Measurements from ENCODE around the gene ABLIM2.

ABLIM2 gene

DNA sequence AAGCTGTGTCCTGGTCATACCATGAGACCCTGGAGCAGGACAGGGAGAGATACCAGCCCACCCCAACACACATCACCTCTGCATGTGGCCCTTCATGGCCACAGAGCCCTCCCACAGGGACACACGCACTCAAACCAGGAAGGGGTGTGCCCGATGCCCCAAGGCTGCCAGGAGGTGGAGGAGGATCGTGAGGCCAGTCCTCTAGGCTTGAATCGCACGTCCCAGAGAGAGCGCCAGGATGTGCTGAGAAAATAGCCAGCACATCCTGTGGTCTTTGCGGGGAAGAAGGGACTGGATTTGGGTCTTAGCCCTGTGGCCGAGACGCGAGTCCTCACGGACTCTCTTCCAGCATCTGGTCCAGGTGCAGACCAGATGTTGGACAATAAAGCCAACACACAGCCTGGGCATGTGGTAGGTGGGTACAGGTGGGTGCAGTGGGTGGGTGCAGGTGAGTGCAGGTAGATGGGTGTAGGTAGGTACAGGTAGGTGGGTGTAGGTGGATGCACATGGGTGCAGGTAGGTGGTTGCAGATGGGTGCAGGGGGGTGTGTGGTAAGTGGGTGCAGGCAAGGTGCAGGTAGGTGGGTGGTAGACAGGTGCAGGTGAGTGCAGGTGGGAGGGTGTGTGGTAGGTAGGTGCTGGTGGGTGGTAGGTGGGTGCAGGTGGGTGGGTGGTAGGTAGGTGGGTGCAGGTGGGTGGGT is 124.6 kb downstream of the ABLIM2 start:
- Histone ChIP-seq H3K9ac (ENCODE audit: low read depth in 1 of 2, low read length in 2 of 2) (no peak overlapping the region), H3K36me3 (ENCODE audit: control insufficient read depth in 2 of 2, insufficient read depth in 2 of 2, low read length in 2 of 2) (no peaks in the 10 kb centered on the region), H3K27me3 (ENCODE audit: control insufficient read depth in 2 of 2, insufficient read depth in 2 of 2, low read length in 2 of 2) (no peaks in the 10 kb centered on the region), H3K27ac (ENCODE audit: low read depth in 2 of 2, low read length in 2 of 2) (no peak overlapping the region), H3K4me1 (ENCODE audit: control insufficient read depth in 2 of 2, insufficient read depth in 2 of 2, low read length in 2 of 2) (peaks cover 0 to 1% of the 10 kb centered on the region in 2 donors), H3K9me3 (ENCODE audit: control insufficient read depth in 2 of 2, low read length in 2 of 2) (no peaks in the 10 kb centered on the region), H3K4me3 (ENCODE audit: low read length in 2 of 2) (no peak overlapping the region)

DNA sequence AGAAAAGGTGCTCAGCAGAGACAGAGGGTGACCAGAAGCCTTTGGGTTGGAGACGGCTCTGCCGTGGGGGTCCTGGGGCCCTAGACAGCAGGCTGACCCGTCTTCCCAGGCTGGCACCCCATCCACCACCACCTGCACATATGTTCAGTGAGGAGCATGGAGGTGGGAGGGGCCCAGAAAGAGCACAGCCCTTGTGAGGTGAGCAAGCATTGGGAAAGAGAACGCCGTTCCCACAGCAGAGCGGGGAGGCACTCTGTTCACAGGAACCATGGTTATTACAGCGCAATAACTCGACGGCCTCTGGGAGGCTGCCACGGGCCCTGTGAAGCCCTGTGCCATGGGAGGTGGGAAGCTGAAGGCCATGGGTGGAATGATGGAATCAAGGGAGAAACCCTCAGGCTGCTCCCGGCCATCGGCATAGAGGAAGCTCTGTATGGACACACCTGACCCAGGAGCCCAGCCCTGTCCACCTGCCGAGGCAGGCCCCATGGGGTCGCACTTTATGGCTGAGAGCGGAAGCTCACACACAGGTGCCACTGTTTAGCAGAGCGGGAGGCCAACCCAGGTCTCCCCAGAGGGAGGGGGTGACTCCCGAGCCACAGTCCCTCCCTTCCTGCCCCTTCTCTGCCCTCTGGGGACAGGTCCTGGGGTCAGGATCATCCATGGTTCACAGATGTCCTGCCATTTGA is 125.4 kb downstream of the ABLIM2 start:
- H3K4me1 ChIP-seq (ENCODE audit: control insufficient read depth in 2 of 2, insufficient read depth in 2 of 2, low read length in 2 of 2): no peaks in the 10 kb centered on the region
- no peaks in the 10 kb centered on the region for H3K27me3 ChIP-seq (ENCODE audit: control insufficient read depth in 2 of 2, insufficient read depth in 2 of 2, low read length in 2 of 2)
- H3K27ac ChIP-seq (ENCODE audit: low read depth in 2 of 2, low read length in 2 of 2): no peak overlapping the region
- no peak overlapping the region for H3K4me3 ChIP-seq (ENCODE audit: low read length in 2 of 2)
- H3K9me3 ChIP-seq (ENCODE audit: control insufficient read depth in 2 of 2, low read length in 2 of 2): no peaks in the 10 kb centered on the region
- no peaks in the 10 kb centered on the region for H3K36me3 ChIP-seq (ENCODE audit: control insufficient read depth in 2 of 2, insufficient read depth in 2 of 2, low read length in 2 of 2)
- H3K9ac ChIP-seq (ENCODE audit: low read depth in 1 of 2, low read length in 2 of 2): no peak overlapping the region

- no peak overlapping the region for H3K9ac ChIP-seq (ENCODE audit: low read depth in 1 of 2, low read length in 2 of 2)
- no peaks in the 10 kb centered on the region for H3K36me3 ChIP-seq (ENCODE audit: control insufficient read depth in 2 of 2, insufficient read depth in 2 of 2, low read length in 2 of 2)
- H3K27ac ChIP-seq (ENCODE audit: low read depth in 2 of 2, low read length in 2 of 2): no peak overlapping the region
Measured at GRCh38 chr4:8032381-8032780, 126.2 kb downstream of the ABLIM2 start.

DNA sequence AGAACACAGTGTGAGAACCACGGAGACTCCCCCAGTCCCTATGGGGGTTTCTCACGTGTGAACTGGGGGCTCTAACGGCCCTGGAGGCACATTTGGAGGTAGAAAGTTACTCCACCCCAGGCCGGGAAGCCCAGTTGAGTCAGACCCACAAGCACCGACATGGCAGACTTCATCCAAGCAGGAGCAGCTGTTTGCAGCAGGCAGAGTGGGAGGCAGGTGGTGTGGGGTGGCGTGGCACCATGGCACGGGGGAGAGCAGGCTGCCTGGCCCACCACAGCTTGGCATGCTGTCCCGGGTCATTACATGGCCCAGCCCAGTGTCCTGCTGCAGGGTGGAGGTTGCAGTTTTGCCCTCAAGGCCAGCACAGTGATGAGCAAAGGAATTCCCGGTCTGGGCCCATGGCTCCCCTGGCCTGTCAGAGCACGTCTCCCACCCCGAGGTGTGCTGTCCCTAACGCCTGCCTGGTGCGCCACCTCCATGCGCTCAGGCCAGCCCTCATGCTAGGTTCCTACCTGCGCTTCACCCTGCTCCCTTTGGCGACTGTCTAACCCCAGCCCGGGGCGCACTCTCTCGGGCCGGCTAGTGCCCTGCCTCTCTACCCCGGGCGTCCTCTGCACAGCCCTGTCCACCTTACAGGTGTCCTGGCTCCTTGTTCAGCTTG is 128.4 kb downstream of the ABLIM2 start:
- Histone ChIP-seq H3K27me3 (ENCODE audit: control insufficient read depth in 2 of 2, insufficient read depth in 2 of 2, low read length in 2 of 2) (no peaks in the 10 kb centered on the region), H3K27ac (ENCODE audit: low read depth in 2 of 2, low read length in 2 of 2) (no peak overlapping the region), H3K9me3 (ENCODE audit: control insufficient read depth in 2 of 2, low read length in 2 of 2) (no peaks in the 10 kb centered on the region), H3K9ac (ENCODE audit: low read depth in 1 of 2, low read length in 2 of 2) (no peak overlapping the region), H3K4me1 (ENCODE audit: control insufficient read depth in 2 of 2, insufficient read depth in 2 of 2, low read length in 2 of 2) (no peaks in the 10 kb centered on the region), H3K4me3 (ENCODE audit: low read length in 2 of 2) (no peak overlapping the region), H3K36me3 (ENCODE audit: control insufficient read depth in 2 of 2, insufficient read depth in 2 of 2, low read length in 2 of 2) (no peaks in the 10 kb centered on the region)

More at GRCh38 chr4:8032381-8032780, 126.2 kb downstream of the ABLIM2 start:
- no peaks in the 10 kb centered on the region for H3K4me1 ChIP-seq (ENCODE audit: control insufficient read depth in 2 of 2, insufficient read depth in 2 of 2, low read length in 2 of 2)
- no peaks in the 10 kb centered on the region for H3K9me3 ChIP-seq (ENCODE audit: control insufficient read depth in 2 of 2, low read length in 2 of 2)
- H3K4me3 ChIP-seq (ENCODE audit: low read length in 2 of 2): no peak overlapping the region
- no peaks in the 10 kb centered on the region for H3K27me3 ChIP-seq (ENCODE audit: control insufficient read depth in 2 of 2, insufficient read depth in 2 of 2, low read length in 2 of 2)

- no peak overlapping the region for H3K27ac ChIP-seq (ENCODE audit: low read depth in 2 of 2, low read length in 2 of 2)
- H3K9me3 ChIP-seq (ENCODE audit: control insufficient read depth in 2 of 2, low read length in 2 of 2): no peaks in the 10 kb centered on the region
- H3K36me3 ChIP-seq (ENCODE audit: control insufficient read depth in 2 of 2, insufficient read depth in 2 of 2, low read length in 2 of 2): no peaks in the 10 kb centered on the region
- H3K27me3 ChIP-seq (ENCODE audit: control insufficient read depth in 2 of 2, insufficient read depth in 2 of 2, low read length in 2 of 2): no peaks in the 10 kb centered on the region
- H3K4me1 ChIP-seq (ENCODE audit: control insufficient read depth in 2 of 2, insufficient read depth in 2 of 2, low read length in 2 of 2): no peaks in the 10 kb centered on the region
- no peak overlapping the region for H3K4me3 ChIP-seq (ENCODE audit: low read length in 2 of 2)
- no peak overlapping the region for H3K9ac ChIP-seq (ENCODE audit: low read depth in 1 of 2, low read length in 2 of 2)
Measured at GRCh38 chr4:8029689-8030088, 128.9 kb downstream of the ABLIM2 start.

- H3K36me3 ChIP-seq (ENCODE audit: control insufficient read depth in 2 of 2, insufficient read depth in 2 of 2, low read length in 2 of 2): no peaks in the 10 kb centered on the region
- H3K4me1 ChIP-seq (ENCODE audit: control insufficient read depth in 2 of 2, insufficient read depth in 2 of 2, low read length in 2 of 2): no peaks in the 10 kb centered on the region
- no peak overlapping the region for H3K4me3 ChIP-seq (ENCODE audit: low read length in 2 of 2)
- H3K27ac ChIP-seq (ENCODE audit: low read depth in 2 of 2, low read length in 2 of 2): no peak overlapping the region
- no peaks in the 10 kb centered on the region for H3K9me3 ChIP-seq (ENCODE audit: control insufficient read depth in 2 of 2, low read length in 2 of 2)
- no peak overlapping the region for H3K9ac ChIP-seq (ENCODE audit: low read depth in 1 of 2, low read length in 2 of 2)
- no peaks in the 10 kb centered on the region for H3K27me3 ChIP-seq (ENCODE audit: control insufficient read depth in 2 of 2, insufficient read depth in 2 of 2, low read length in 2 of 2)
Measured at GRCh38 chr4:8028884-8029568, 129.6 kb downstream of the ABLIM2 start.

DNA sequence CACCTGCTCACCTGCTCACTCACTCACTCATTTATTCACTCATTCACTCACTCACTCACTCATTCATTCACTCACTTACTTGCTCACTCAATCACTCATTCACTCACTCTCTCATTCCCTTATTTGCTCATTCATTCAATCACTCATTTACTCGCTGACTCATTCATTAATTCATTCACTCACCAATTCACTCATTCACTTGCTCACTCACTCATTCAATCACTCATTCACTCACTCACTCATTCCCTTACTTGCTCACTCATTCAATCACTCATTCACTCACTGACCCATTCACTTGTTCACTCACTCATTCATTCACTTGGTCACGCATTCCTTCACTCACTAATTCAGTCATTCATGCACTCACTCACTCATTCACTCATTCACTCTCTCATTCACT is 130.2 kb downstream of the ABLIM2 start:
- no peaks in the 10 kb centered on the region for H3K27me3 ChIP-seq (ENCODE audit: control insufficient read depth in 2 of 2, insufficient read depth in 2 of 2, low read length in 2 of 2)
- H3K9ac ChIP-seq (ENCODE audit: low read depth in 1 of 2, low read length in 2 of 2): no peak overlapping the region
- no peaks in the 10 kb centered on the region for H3K36me3 ChIP-seq (ENCODE audit: control insufficient read depth in 2 of 2, insufficient read depth in 2 of 2, low read length in 2 of 2)
- no peak overlapping the region for H3K27ac ChIP-seq (ENCODE audit: low read depth in 2 of 2, low read length in 2 of 2)
- H3K4me3 ChIP-seq (ENCODE audit: low read length in 2 of 2): no peak overlapping the region
- no peaks in the 10 kb centered on the region for H3K9me3 ChIP-seq (ENCODE audit: control insufficient read depth in 2 of 2, low read length in 2 of 2)
- H3K4me1 ChIP-seq (ENCODE audit: control insufficient read depth in 2 of 2, insufficient read depth in 2 of 2, low read length in 2 of 2): no peaks in the 10 kb centered on the region

- Histone ChIP-seq H3K36me3 (ENCODE audit: control insufficient read depth in 2 of 2, insufficient read depth in 2 of 2, low read length in 2 of 2) (no peaks in the 10 kb centered on the region), H3K4me1 (ENCODE audit: control insufficient read depth in 2 of 2, insufficient read depth in 2 of 2, low read length in 2 of 2) (no peaks in the 10 kb centered on the region), H3K27me3 (ENCODE audit: control insufficient read depth in 2 of 2, insufficient read depth in 2 of 2, low read length in 2 of 2) (no peaks in the 10 kb centered on the region), H3K9me3 (ENCODE audit: control insufficient read depth in 2 of 2, low read length in 2 of 2) (no peaks in the 10 kb centered on the region), H3K27ac (ENCODE audit: low read depth in 2 of 2, low read length in 2 of 2) (no peak overlapping the region), H3K4me3 (ENCODE audit: low read length in 2 of 2) (no peak overlapping the region), H3K9ac (ENCODE audit: low read depth in 1 of 2, low read length in 2 of 2) (no peak overlapping the region)
Measured at GRCh38 chr4:8026453-8026852, 132.2 kb downstream of the ABLIM2 start.

DNA sequence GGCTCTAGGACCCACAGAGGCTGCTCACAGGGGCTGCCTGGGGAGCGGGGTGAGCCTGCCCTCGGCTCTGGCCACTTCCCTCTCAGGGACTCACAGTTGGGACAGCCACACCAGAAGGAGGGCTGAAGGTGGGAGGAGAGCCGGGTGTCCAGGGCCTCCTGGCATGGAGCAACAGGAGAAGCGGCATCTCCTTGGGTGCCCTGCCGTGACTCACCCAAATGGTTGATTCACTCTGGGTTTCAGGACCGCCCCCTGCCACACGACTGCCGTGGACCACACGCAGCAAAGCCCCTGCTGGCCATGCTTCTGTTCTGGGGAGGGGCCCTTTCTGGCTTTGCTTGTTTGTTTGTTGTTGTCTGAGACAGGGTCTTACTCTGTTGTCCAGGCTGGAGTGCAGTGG is 132.9 kb downstream of the ABLIM2 start:
- Histone ChIP-seq H3K27me3 (ENCODE audit: control insufficient read depth in 2 of 2, insufficient read depth in 2 of 2, low read length in 2 of 2) (no peaks in the 10 kb centered on the region), H3K36me3 (ENCODE audit: control insufficient read depth in 2 of 2, insufficient read depth in 2 of 2, low read length in 2 of 2) (no peaks in the 10 kb centered on the region), H3K9ac (ENCODE audit: low read depth in 1 of 2, low read length in 2 of 2) (no peak overlapping the region), H3K4me3 (ENCODE audit: low read length in 2 of 2) (no peak overlapping the region), H3K4me1 (ENCODE audit: control insufficient read depth in 2 of 2, insufficient read depth in 2 of 2, low read length in 2 of 2) (no peaks in the 10 kb centered on the region), H3K27ac (ENCODE audit: low read depth in 2 of 2, low read length in 2 of 2) (no peak overlapping the region), H3K9me3 (ENCODE audit: control insufficient read depth in 2 of 2, low read length in 2 of 2) (no peaks in the 10 kb centered on the region)

All from mucosa of rectum (tissue), 2 donors.